B cell (primary cell): ENCODE measurements around the gene HBQ1. TPM values are rescaled to one million over a fixed set of nuclear protein-coding genes. Genes with fewer than 3 reads are reported as not detected.
"Not testable (repeated sequence)": the region's sequence is repeated elsewhere in the genome, so short reads cannot be mapped to it uniquely, and the experiment has no call there.

Experiments
- ATAC-seq: fragments of 200-7000 bp; cut with Tn5 transposase; one replicate; pipeline ENCODE4 v1.10.0; 2021; ENCODE audit warnings: low read depth, mild to moderate bottlenecking, moderate number of reproducible peaks, moderate library complexity
- CTCF ChIA-PET: fragments of 350-600 bp; sonication (Branson Sonifier 250); formaldehyde crosslinking; loops from one replicate; lab custom pipeline; 2021; ENCODE audit warnings: antibody characterized with exemption, inconsistent platforms; lab: Charles Lee
- POLR2A ChIA-PET: fragments of 350-600 bp; sonication (Branson Sonifier 250); formaldehyde crosslinking; loops from one replicate; lab custom pipeline; 2021; ENCODE audit warnings: antibody characterized with exemption; lab: Charles Lee
- DNase-seq: peaks from one replicate; pipeline ENCODE4 v3.0.0; 2013
- H2AFZ ChIP-seq: 2 replicates; pipeline ENCODE4 v1.6.1; 2012; ENCODE audit warnings: mild to moderate bottlenecking, low read depth, low read length; ENCODE audit not compliant: insufficient read depth, poor library complexity, severe bottlenecking
- H3K27ac ChIP-seq, 2 donors: 1 replicate in 1 of 2; 2 replicates in 1 of 2; pipeline ENCODE4 v1.5.1; 2012 to 2013; ENCODE audit warnings: low read length in 2 of 2, mild to moderate bottlenecking in 2 of 2, moderate library complexity in 1 of 2
- H3K27me3 ChIP-seq, 4 experiments: fragments of 200-600 bp in 1 of 4; sonication (generic) in 1 of 4; replicated peaks in 1 of 4; 1 replicate in 2 of 4; 2 replicates in 2 of 4; pipeline versions ENCODE4 v1.6.1 to v1.7.0; 2013 to 2016; ENCODE audit warnings: low read length in 3 of 4, mild to moderate bottlenecking in 2 of 4, mixed read lengths in 1 of 4, moderate library complexity in 1 of 4; ENCODE audit not compliant: insufficient read depth in 4 of 4, control insufficient read depth in 3 of 4; ENCODE audit errors: control extremely low read depth in 1 of 4
- H3K36me3 ChIP-seq, 2 experiments: replicated peaks in 1 of 2; 1 replicate in 1 of 2; 2 replicates in 1 of 2; pipeline versions ENCODE4 v1.6.1 to v1.7.1; 2013; ENCODE audit warnings: low read length in 1 of 2; ENCODE audit not compliant: insufficient read depth in 2 of 2, control insufficient read depth in 1 of 2; ENCODE audit errors: control extremely low read depth in 1 of 2, extremely low read depth in 1 of 2
- H3K4me1 ChIP-seq, 2 donors: fragments of 200-600 bp in 1 of 2; sonication (generic) in 1 of 2; 1 replicate in 1 of 2; 2 replicates in 1 of 2; pipeline versions ENCODE4 v1.5.1 to v1.6.1; 2013 to 2017; ENCODE audit warnings: low read length in 2 of 2; ENCODE audit not compliant: control insufficient read depth in 2 of 2, insufficient read depth in 2 of 2
- H3K4me2 ChIP-seq: replicated peaks from 2 replicates; pipeline ENCODE3; 2012; ENCODE audit warnings: mild to moderate bottlenecking, low read depth, low read length; ENCODE audit not compliant: poor library complexity, severe bottlenecking
- H3K4me3 ChIP-seq, 5 experiments: fragments of 200-600 bp in 1 of 5; sonication (generic) in 1 of 5; 1 replicate in 3 of 5; 2 replicates in 2 of 5; pipeline versions ENCODE4 v1.5.1 to v1.7.0; 2011 to 2016; ENCODE audit warnings: low read length in 4 of 5, mild to moderate bottlenecking in 4 of 5, low read depth in 2 of 5, control low read depth in 1 of 5, moderate library complexity in 1 of 5; ENCODE audit not compliant: insufficient read depth in 1 of 5; ENCODE audit errors: control extremely low read depth in 1 of 5, extremely low read depth in 1 of 5
- H3K79me2 ChIP-seq: fragments of 200-600 bp; sonication (generic); one replicate; pipeline ENCODE4 v1.6.0; 2016; ENCODE audit warnings: low read length; ENCODE audit not compliant: control insufficient read depth, insufficient read depth
- H3K9ac ChIP-seq: fragments of 200-600 bp; sonication (generic); 2 replicates; pipeline ENCODE4 v1.6.1; 2017; ENCODE audit warnings: mild to moderate bottlenecking, low read length, moderate library complexity
- H3K9me3 ChIP-seq, 3 donors: one replicate each; pipeline versions ENCODE4 v1.6.1 to v1.7.1; 2013; ENCODE audit warnings: low read length in 2 of 3; ENCODE audit not compliant: control insufficient read depth in 2 of 3, insufficient read depth in 1 of 3; ENCODE audit errors: control extremely low read depth in 1 of 3
- H4K20me1 ChIP-seq: 2 replicates; pipeline ENCODE4 v1.6.0; 2012; ENCODE audit warnings: mild to moderate bottlenecking, low read length; ENCODE audit not compliant: insufficient read depth, control insufficient read depth, poor library complexity, severe bottlenecking
- H3K27ac Mint-ChIP-seq: one replicate; pipeline ENCODE4 v1.8.0; 2021; ENCODE audit warnings: mixed read lengths
- H3K27me3 Mint-ChIP-seq: one replicate; pipeline ENCODE4 v1.8.0; 2021; ENCODE audit warnings: mixed read lengths
- H3K4me1 Mint-ChIP-seq: one replicate; pipeline ENCODE4 v1.8.0; 2021; ENCODE audit warnings: mixed read lengths
- H3K4me3 Mint-ChIP-seq: one replicate; pipeline ENCODE4 v1.8.0; 2021; ENCODE audit warnings: mixed read lengths
- H3K9me3 Mint-ChIP-seq: one replicate; pipeline ENCODE4 v1.8.0; 2022; ENCODE audit warnings: mixed read lengths; ENCODE audit not compliant: insufficient read depth
- CTCF ChIP-seq: fragments of 200-600 bp; IDR thresholded peaks from one replicate; pipeline ENCODE4 v1.8.0; 2022; ENCODE audit warnings: antibody characterized with exemption, mild to moderate bottlenecking
- EZH2 ChIP-seq: IDR thresholded peaks from 2 replicates; pipeline ENCODE4 v1.6.1; 2012; ENCODE audit warnings: borderline replicate concordance, low read depth, mild to moderate bottlenecking, moderate library complexity, low read length; ENCODE audit not compliant: insufficient read depth, poor library complexity, severe bottlenecking
- WGBS: methylation state at CpG from one replicate; pipeline ENCODE4 v1.1.5; 2013; ENCODE audit warnings: missing lambda C conversion rate; ENCODE audit not compliant: insufficient coverage; 5-methylcytosine and 5-hydroxymethylcytosine counted together
- intact Hi-C: fragments of 100-400 bp; cut with micrococcal nuclease; formaldehyde crosslinking; loops from one replicate; pipeline ENCODE4 v1.10.0; 2022
- polyA plus RNA-seq: library from polyadenylated mRNA; depleted of rRNA; stranded (reverse); fragments of >200 nt; gene quantifications from 2 replicates; pipeline ENCODE4 v1.2.3, GENCODE V29; 2012
- total RNA-seq, 2 donors: library from RNA; stranded (reverse); fragments of 120-200 nt in 1 of 2; gene quantifications; 1 replicate in 1 of 2; 2 replicates in 1 of 2; pipeline versions ENCODE4 v1.2.3 to v1.2.4, GENCODE V29; 2013 to 2022

Gene HBQ1
- total and polyA plus RNA-seq, 2 donors (not counting 1 experiment from before 2014, with no cell fraction given): not detected

- Mint-ChIP-seq H3K4me1 (peaks cover 20% of the 10 kb centered on the region), H3K27me3 (peaks cover 42% of the 10 kb centered on the region), H3K4me3 (no peak overlapping the region), H3K27ac (no peak overlapping the region), H3K9me3 (no peaks in the 10 kb centered on the region)
- Histone ChIP-seq H2AFZ (no peak overlapping the region), H3K27ac (no peak overlapping the region), H3K4me2 (no peak overlapping the region), H3K27me3 (peaks cover 0 to 57% (median 21%) of the 10 kb centered on the region in 4 experiments), H3K36me3 (no peaks in the 10 kb centered on the region), H3K4me1 (peaks cover 18 to 23% of the 10 kb centered on the region in 2 donors), H3K9ac (no peak overlapping the region), H3K4me3 (no peak overlapping the region), H3K9me3 (peaks cover 0 to 13% (median 0%) of the 10 kb centered on the region in 3 donors), H4K20me1 (no peaks in the 10 kb centered on the region), H3K79me2 (no peaks in the 10 kb centered on the region)
- ChIA-PET CTCF (interaction anchor here (1.8 kb wide), 1 partner anchor 14 kb away, joined by 5 read pairs; no protein-coding TSS in a partner anchor), POLR2A (no interaction called here)
- WGBS: 75% methylated on average over 6 of the region's 6 CpGs
- TF ChIP-seq CTCF: no peak
- no peak for TF ChIP-seq EZH2
- DNase-seq (no peak), ATAC-seq (no peak)
- intact Hi-C loops: no loop called here
Measured at GRCh38 chr16:168424-168823, 11.8 kb upstream of the HBQ1 start.

- Histone ChIP-seq H3K36me3 (no peaks in the 10 kb centered on the region), H3K27ac (no peak overlapping the region), H3K9me3 (peaks cover 0 to 13% (median 0%) of the 10 kb centered on the region in 3 donors), H3K9ac (no peak overlapping the region), H2AFZ (no peak overlapping the region), H3K79me2 (no peaks in the 10 kb centered on the region), H3K4me2 (no peak overlapping the region), H3K4me3 (no peak overlapping the region), H3K4me1 (peaks cover 18 to 23% of the 10 kb centered on the region in 2 donors), H3K27me3 (peaks cover 0 to 58% (median 21%) of the 10 kb centered on the region in 4 experiments), H4K20me1 (no peaks in the 10 kb centered on the region)
- WGBS: 55% methylated on average over 1 of the region's 3 CpGs
- DNase-seq: no peak
- Mint-ChIP-seq H3K4me1 (peaks cover 24% of the 10 kb centered on the region), H3K9me3 (no peaks in the 10 kb centered on the region), H3K4me3 (no peak overlapping the region), H3K27ac (no peak overlapping the region), H3K27me3 (peaks cover 42% of the 10 kb centered on the region)
- POLR2A ChIA-PET: no interaction called here
- CTCF ChIA-PET: interaction anchor here (1.8 kb wide), 1 partner anchor 13 kb away, joined by 5 read pairs; no protein-coding TSS in a partner anchor
- intact Hi-C loops: no loop called here
- no peak for ATAC-seq
- no peak for TF ChIP-seq EZH2
- TF ChIP-seq CTCF: no peak
Measured at GRCh38 chr16:169014-169413, 11.2 kb upstream of the HBQ1 start.

GRCh38 chr16:170088-170507 lies 10.2 kb upstream of the HBQ1 start:
- Mint-ChIP-seq H3K27me3 (peaks cover 48% of the 10 kb centered on the region), H3K4me1 (peaks cover 27% of the 10 kb centered on the region)
- whole genome bisulfite sequencing: 10% methylated on average over 2 of the region's 5 CpGs
- intact Hi-C loops, POLR2A ChIA-PET, ATAC-seq, H3K4me2 ChIP-seq, H3K4me3 ChIP-seq, H3K9me3 Mint-ChIP-seq, CTCF ChIA-PET, H4K20me1 ChIP-seq, H3K27ac ChIP-seq, H3K27ac Mint-ChIP-seq, H3K79me2 ChIP-seq, H3K4me3 Mint-ChIP-seq, H2AFZ ChIP-seq, DNase-seq, H3K36me3 ChIP-seq, H3K9ac ChIP-seq: not testable (repeated sequence)
- Histone ChIP-seq H3K4me1 (peaks cover 16 to 21% of the 10 kb centered on the region in 2 donors), H3K9me3 (peaks cover 0 to 11% (median 0%) of the 10 kb centered on the region in 3 donors), H3K27me3 (peaks cover 0 to 64% (median 22%) of the 10 kb centered on the region in 4 experiments)
